GM20431 (cell line): ENCODE data around the gene CPT2.
"Not testable (repeated sequence)": the region's sequence is repeated elsewhere in the genome, so short reads cannot be mapped to it uniquely, and the experiment has no call there.

Experiments
- in situ Hi-C: fragments of 300-500 bp; cut with MseI, MboI; formaldehyde crosslinking; loops from one replicate; pipeline ENCODE4 v1.15.0; 2020; ENCODE audit warnings: low sequenced_read_pairs; ENCODE audit not compliant: unreplicated experiment

The CPT2 gene

DNA sequence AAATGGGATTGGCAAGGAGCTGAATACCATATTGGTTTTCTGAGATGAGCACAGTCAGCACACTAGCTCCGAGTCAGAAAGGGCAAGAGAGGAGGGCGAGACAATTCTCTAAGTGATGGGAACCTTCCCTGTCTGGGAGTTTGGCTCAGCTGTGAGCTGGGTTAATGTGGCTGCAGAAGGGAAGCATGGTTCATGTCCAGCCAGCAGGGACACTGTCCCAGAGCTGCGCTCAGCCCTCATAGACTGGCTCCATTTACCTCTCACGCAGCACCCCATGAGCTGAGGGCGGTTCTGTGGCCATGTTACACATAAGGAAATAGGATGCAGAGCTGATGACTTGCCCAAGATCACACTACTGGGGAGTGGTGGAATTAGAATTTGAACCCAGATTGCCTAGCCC, 15.7 kb upstream of the CPT2 start:
- in situ Hi-C loops, result loop anchor here (25.0 kb wide), 1 partner anchor 469 kb away; no protein-coding TSS in a partner anchor

DNA sequence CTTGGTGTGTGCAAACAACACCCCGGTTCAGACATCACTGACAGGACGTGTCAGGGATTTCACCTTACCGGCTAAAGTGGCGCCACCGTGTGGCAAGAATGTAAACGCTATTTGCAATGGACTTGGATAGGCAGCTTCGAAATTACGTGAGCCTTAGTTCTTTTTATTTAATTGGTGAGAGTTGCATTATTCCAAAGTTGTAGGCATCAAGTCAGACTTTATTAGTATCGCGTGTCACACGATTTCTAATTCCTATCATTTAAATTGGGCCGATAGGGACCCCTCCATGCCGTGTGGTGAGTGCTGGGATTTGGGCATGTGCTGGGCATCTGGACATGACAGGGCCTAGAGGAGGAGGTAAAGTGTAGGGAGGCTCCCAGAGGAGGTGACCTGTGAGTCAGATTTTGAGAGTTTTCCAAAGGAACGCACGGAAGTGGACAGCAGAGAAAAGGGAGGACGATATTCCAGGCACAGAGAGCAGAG, 14.5 kb upstream of the CPT2 start:
- in situ Hi-C loops, result loop anchor here (25.0 kb wide), 1 partner anchor 470 kb away; no protein-coding TSS in a partner anchor

DNA sequence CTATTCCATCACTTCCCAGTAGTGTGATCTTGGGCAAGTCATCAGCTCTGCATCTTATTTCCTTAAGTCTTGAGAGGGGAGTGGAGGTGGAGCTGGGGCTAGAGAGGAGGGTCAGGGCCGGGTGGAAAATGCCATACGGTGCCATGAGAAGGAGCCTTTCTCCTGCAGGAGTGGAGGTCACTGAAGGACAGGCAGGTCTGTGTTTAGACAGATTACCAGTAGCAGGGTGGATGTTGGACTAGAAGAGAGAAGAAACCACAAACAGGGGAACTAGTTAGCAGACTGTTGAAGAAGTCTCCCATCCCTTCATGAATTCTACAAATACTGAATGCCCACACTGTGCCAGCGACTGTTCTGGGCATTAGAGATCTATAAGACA, 13.9 kb upstream of the CPT2 start:
- in situ Hi-C loops, result loop anchor here (25.0 kb wide), 1 partner anchor 470 kb away; no protein-coding TSS in a partner anchor

DNA sequence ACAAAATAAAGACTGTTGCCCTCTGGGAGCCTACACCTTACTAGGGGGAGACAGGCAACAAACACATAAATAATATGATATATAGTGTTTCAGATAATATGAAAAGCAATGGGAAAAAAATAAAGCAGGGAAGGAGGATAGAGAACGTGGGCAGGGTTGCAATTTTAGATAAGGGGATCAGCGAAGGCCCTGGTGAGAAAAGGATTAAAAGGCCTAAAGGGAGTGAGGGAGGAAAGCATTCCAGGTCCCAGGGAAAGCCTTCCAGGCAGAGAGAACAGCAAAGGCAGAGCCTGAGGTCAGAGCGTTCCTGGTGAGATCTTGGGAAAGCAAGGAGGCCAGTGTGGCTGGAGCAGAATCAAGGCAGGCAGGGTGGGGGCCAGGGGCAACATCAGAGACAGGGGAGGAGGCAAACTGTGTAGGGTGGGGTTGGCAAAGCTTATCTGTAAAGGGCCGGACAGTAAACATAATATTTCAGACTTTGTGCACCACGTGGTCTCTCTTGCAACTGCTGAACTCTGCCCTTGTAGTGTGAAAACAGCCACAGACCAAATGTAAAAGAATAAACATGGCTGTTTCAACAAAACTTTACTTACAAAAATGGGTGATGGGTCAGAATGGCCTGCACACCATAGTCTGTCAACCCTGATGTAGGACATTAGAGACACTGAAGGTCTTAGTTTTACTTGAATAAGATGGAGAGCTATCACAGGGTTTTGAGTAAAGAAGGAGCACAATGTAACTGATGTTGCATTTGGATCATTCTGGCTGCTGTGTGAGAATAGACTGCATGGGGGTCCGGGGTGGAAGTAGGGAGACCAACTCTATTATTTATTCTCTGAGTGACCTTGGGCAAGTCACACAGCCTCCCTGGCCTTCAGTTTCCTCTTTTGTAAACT, 13.3 kb upstream of the CPT2 start:
- in situ Hi-C loops, result loop anchor here (25.0 kb wide), 1 partner anchor 471 kb away; no protein-coding TSS in a partner anchor

DNA sequence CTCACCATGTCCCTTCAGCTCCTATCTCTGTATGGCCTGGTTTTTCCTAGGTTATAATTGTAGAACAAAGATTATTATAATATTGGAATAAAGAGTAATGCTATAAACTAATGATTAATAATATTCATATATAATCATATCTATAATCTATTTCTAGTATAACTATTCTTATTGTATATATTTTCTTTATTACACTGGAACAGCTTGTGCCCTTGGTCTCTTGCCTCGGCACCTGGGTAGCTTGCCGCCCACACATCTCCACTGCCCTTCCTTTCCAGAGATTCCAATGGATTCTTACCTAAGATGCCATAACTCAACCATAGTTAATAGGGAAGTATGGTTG, 10.7 kb upstream of the CPT2 start:
- in situ Hi-C loops, result loop anchor here (25.0 kb wide), 1 partner anchor 474 kb away; no protein-coding TSS in a partner anchor

DNA sequence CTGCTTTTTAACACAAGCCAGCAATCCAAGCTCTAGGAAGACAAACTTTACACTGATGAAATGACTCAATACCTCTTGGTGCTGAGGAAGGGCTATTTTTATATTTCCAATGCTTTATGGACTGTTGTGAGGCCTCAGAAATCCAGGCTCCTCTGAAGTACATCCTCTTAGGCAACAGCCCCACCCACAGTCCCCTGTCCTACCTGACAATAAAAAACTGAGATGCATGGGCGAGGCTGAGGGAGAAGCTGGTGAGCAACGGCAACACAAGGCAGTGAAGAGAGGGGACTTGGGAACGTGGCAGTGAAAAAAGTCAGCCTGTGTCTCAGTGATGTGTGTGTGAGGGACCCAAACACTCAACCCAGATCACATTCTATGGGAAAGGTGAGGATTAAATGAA, 10.1 kb upstream of the CPT2 start:
- in situ Hi-C loops, result loop anchor here (25.0 kb wide), 1 partner anchor 474 kb away; no protein-coding TSS in a partner anchor

DNA sequence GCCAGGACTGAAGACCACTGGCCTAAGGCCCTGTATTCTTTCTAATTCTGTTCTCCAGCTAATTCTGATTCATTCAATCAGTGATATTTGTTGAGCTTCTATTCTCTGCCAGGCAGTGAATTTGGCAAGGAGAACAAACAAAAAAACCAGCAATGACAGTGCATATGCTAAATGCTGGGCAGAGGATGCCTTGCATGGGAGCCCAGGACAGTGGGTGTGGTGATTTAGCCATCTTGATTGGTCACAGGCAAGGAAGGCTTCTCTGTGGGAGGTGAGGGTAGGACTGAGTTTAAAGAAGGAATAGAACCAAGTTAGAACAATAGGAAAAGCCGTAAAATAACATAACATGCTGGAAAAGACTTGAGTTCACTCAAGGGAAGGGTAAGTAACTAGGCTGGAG, 9.2 kb upstream of the CPT2 start:
- in situ Hi-C loops, result loop anchor here (25.0 kb wide), 1 partner anchor 475 kb away; no protein-coding TSS in a partner anchor

DNA sequence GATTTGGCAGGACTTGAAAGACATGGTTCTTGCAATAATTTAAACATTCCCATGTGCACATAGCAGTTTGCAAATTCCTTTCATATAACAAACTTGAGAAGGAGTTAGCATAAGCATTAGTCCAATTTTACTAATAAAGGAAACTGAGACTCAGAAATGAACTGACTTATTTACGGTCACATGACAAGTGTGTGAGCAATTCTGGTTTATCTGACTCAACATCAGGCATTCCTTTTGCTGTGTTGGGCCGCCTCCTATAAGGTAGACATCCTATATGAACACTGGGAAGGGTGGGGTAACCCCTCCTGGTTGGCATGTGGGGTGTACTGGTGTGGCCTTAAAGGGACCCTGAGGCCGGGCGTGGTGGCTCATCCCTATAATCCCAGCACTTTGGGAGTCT, 8.5 kb upstream of the CPT2 start:
- in situ Hi-C loops, result loop anchor here (25.0 kb wide), 1 partner anchor 476 kb away; no protein-coding TSS in a partner anchor

DNA sequence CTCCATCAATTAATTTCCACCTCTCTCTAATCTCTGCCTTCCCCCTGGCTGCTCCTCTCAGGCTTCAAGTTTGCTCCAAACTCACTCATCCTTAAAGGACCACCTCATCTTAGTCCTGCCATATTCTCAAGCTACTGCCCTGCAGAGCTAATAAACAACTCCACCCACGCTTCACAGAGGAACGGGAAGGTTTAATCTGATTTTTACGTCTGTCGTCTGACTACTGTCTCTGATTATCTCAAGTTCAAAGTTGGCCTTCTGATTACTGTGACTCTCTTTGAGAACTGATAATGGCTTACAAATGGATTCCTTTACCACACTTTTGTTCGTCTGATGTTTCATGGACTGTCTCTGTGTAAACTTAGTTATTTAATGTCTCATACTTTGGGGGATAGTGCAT, 7.6 kb upstream of the CPT2 start:
- in situ Hi-C loops, result loop anchor here (25.0 kb wide), 1 partner anchor 477 kb away; no protein-coding TSS in a partner anchor

DNA sequence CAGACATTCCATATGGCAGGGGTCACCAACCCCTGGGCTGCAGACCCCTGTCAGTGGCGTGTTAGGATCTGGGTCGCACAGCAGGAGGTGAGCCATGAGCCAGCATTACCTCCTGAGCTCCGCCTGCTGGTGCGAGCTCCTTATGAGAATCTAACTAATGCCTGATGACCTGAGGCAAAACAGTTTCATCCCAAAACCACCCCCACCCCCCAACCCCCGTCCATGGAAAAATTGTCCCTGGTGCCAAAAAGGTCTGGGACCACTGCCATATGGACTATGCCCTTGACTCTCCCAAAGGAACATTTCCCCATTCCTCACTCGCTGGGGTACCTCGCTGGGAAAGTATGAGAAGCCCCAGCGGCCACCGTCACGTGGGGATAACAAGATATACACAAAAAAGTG, 6.4 kb upstream of the CPT2 start:
- in situ Hi-C loops, result loop anchor here (25.0 kb wide), 1 partner anchor 478 kb away; no protein-coding TSS in a partner anchor

DNA sequence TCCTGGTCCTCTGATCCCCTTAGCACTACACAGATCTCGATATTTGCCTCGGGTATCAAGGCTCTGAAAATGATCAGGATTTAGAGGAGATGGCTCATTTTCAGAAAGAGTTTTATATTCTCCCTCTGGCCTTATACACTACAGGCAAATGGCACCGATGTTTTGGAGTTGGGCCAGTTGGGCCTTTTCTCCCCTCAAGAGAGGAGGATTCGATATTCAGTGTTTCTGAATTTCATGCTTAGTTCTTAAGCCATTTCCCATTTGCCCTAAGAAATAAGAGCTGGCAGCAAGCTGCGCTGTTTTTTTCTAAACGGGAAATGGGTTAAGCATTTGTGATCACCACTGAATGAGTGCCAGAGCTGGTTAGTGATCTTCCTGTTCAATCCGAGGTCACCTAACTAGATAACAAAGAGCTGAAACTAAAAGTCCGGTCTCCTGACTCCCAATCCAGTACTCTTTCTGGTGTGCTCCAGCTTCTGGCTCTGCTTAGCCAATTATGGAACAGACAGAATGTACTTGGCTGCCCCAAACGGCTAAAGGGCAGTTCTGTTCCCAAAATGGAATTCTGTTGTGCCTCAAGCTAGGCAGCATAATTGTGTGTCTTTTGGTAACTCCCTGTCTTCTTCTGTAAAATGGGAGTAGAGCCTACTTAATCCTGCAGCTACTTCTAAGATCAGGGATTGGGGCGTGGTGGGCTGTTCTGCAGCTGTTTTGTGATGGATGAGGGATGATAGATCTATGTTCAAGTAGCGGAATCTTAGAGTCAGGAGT, 1.2 kb upstream of the CPT2 start:
- in situ Hi-C loops, result loop anchor here (25.0 kb wide), 1 partner anchor 483 kb away; no protein-coding TSS in a partner anchor

DNA sequence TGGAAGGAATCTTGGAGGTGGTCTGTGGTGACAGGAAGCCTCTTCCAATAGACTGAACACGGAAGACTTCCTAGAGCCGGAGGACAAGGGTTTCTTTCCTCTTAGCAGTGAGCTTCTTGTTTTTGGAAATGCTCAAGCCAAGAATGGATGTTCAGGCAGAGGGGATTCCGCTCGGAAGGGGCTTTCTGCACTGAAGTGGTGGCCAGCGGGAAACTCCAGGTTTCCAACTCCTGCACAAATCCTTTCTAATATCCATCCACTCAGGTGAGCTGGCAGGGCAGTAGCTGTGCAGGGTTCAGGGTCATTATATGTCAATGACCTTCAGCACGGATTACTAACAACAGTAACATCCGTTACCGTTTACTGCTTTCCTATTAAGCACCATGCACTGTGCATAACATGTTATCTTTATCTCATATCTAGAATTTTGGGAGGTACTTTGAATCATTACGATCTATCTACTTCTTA, 573 bp upstream of the CPT2 start:
- in situ Hi-C loops, result loop anchor here (25.0 kb wide), 1 partner anchor 484 kb away; no protein-coding TSS in a partner anchor

DNA sequence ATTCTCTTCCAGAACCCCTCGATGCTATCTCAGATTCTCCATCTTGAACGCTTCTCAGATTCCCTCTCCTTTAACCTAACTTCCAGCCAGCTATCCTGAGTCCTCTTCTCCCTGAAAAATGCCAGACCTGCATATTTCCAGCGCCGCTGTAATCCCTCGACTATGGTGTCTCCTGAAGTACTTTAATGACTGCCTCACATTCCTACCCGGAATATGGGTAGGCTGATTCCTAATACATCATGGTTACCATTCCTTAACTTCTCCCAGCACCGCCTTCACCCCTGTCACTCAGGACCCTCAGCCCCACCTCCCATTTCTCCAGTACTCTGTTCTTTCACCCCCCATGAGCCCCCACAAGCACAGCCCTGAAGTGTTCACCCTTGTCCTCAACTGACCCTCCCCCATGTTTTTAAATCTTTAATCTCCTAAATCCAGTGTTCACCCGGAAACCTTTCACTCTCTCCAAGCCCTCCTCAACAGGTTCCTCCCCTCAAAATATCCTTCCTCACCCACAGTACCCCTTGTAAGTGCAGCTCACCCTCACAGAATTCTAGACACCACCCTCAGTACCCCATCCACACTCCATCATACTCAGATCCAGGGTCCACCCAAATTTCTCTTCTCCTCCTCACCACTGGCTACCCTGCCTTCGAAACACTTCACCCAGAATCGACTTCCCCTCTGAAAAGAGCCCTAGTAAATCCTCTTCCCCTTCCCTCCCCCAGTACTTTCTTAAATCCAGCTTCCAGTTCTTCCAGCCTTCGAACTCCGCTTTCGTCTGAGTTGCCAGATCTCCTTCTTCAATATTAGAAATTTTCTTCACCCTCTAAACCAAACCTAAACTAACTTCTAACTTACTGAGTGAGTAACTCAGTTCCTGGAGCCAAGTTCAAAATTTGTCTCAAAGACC, 922 bp downstream of the CPT2 start:
- in situ Hi-C loops, result loop anchor here (25.0 kb wide), 1 partner anchor 485 kb away; no protein-coding TSS in a partner anchor

DNA sequence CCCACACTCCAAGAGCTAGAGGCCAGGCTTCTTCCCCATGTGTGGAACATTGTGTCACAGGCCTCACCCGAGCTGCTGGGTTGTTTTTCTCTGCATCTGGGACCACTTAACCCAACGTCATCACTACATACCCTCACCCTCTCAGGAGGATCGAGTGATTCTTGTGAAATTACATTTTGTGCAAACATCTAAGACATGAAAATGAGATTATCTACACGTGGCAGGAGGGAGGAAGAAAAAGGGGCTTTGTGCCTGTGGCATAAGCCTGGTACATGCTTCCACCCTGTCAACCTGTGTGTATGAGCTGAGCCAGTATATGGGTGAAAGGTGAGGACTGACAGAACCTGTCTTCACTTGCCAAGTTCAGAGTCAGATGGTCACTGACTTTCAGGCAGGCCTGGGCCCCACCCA, 1.6 kb downstream of the CPT2 start:
- in situ Hi-C loops, result loop anchor here (25.0 kb wide), 1 partner anchor 486 kb away; no protein-coding TSS in a partner anchor

DNA sequence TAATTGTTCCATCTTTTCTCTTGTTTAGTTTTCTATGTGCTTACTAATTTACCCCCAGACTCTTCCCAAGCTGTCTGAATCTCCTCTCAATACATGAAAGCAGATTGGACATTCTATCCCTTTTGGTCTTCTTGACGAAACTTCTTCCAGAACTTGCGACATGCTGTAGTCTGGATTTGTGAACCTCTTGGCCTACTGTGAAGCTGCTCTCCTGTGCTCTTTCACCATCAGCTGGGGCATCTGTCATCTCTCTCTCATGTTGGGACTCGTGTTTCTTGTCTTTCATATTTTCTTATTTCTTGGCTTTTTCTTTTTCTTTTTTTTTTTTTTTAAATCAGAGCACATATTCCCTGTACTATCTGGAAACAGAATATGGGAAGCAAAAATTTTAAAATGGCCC, 6.8 kb downstream of the CPT2 start:
- in situ Hi-C loops, result no loop called here

DNA sequence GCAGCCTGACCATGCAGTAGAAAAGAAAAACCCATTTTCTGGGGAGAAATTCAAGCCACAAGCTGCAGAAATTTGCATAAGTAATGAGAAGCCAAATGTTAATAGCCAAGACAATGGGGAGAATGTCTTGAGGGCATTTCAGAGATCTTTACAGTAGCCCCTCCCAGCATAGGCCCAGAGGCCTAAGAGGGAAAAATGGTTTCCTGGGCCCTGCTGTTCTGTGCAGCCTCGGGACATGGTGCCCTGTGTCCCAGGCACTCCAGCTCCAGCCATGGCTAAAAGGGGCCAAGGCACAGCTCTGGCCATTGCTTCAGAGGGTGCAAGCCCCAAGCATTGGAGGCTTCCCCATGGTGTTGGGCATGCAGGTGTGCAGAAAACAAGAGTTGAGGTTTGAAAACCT, 8.9 kb downstream of the CPT2 start:
- in situ Hi-C loops, result not testable (repeated sequence)

DNA sequence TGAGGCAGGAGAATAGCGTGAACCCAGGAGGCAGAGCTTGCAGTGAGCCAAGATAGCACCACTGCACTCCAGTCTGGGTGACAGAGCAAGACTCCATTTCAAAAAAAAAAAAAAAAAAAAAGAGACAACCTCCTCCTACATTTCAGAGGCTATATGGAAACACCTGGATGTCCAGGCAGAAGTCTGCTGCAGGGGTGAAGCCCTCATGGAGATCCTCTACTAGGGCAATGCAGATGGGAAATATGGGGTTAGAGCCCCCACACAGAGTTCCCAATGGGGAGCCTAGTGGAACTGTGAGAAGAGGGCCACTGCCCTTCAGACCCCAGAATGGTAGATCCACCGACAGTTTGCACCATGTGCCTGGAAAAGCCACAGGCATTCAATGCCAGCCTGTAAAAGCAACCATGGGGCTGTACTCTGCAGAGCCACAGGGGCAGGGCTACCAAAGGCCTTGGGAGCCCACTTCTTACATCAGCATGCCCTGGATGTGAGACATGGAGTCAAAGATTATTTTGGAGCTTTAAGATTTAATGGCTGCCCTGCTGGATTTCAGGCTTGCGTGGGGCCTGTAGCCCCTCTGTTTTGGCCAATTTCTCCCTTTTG, 9.6 kb downstream of the CPT2 start:
- in situ Hi-C loops, result not testable (repeated sequence)

DNA sequence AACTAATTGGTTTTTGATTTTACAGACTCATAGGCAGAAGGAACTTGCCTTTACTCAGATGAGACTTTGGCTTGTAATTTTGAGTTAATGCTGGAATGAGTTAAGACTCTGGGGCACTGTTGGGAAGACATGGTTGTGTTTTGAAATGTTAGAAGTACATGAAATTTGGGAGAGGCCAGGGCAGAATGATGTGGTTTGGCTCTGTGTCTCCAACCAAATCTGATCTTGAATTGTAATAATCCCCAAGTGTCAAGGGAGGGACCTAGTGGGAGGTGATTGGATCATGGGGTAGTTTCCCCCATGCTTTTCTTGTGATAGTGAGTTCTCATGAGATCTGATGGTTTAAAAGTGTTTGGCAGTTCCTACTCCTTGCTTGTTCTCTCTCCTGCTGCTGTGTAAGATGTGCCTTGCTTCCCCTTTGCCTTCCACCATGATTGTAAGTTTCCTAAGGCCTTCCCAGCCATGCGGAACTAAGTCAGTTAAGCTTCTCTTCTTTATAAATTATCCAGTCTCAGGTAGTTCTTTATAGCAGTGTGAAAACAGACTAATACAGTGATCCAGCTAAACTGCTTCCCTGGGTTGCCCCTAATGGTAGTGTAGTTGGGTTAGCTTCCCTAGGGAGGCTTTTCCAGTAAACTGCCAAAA, 10.2 kb downstream of the CPT2 start:
- in situ Hi-C loops, result no loop called here
